GM12878 (cell line): ENCODE measurements around the gene CCR2.

Source experiments
- ATF7 ChIP-seq: fragments of 450-650 bp; IDR thresholded peaks from 2 replicates; pipeline ENCODE4 v1.6.1; 2016; ENCODE audit warnings: low read depth, mild to moderate bottlenecking
- BRCA1 ChIP-seq: IDR thresholded peaks from 2 replicates; pipeline ENCODE4 v1.6.1; 2011; ENCODE audit warnings: low read depth, low read length, improper control_type of control experiment
- EP300 ChIP-seq, 2 experiments: fragments of 150-350 bp in 1 of 2; IDR thresholded peaks; 2 replicates each; pipeline ENCODE4 v1.6.1; 2011 to 2012; ENCODE audit warnings: low read depth in 2 of 2, low read length in 2 of 2, borderline replicate concordance in 1 of 2, improper control_type of control experiment in 1 of 2, inconsistent platforms in 1 of 2; ENCODE audit not compliant: control insufficient read depth in 1 of 2
- EZH2 ChIP-seq: IDR thresholded peaks from 2 replicates; pipeline ENCODE4 v1.6.1; 2012; ENCODE audit warnings: low read depth, mild to moderate bottlenecking, control low read depth, inconsistent platforms, low read length, borderline replicate concordance; ENCODE audit not compliant: control insufficient read depth
- KAT2A ChIP-seq: conservative IDR thresholded peaks from 2 replicates; pipeline ENCODE4 v1.6.1; 2011; ENCODE audit warnings: low read depth, low read length; ENCODE audit not compliant: control insufficient read depth
- POLR2A ChIP-seq: IDR thresholded peaks from 2 replicates; pipeline ENCODE4 v1.6.1; 2011; ENCODE audit warnings: low read depth, mild to moderate bottlenecking, low read length
- SIN3A ChIP-seq: IDR thresholded peaks from 2 replicates; pipeline ENCODE4 v1.6.1; 2012; ENCODE audit warnings: low read depth, low read length, improper control_type of control experiment
- ZNF274 ChIP-seq: IDR thresholded peaks from one replicate; pipeline ENCODE4 v1.8.0; 2011; ENCODE audit not compliant: insufficient read length, insufficient read depth
- TF ChIP-seq, protein P1 (sequence below): IDR thresholded peaks from 2 replicates; pipeline ENCODE4 v1.6.1; 2012; ENCODE audit warnings: mild to moderate bottlenecking, low read depth, low read length
- TF ChIP-seq, protein P2 (sequence below), 3 experiments: IDR thresholded peaks in 2 of 3; conservative IDR thresholded peaks in 1 of 3; 2 replicates each; pipeline ENCODE4 v1.5.1; 2011; ENCODE audit warnings: low read depth in 3 of 3, low read length in 3 of 3, mild to moderate bottlenecking in 3 of 3, control low read depth in 2 of 3, moderate library complexity in 2 of 3, inconsistent platforms in 1 of 3, mixed read lengths in 1 of 3; ENCODE audit not compliant: control insufficient read depth in 2 of 3, insufficient read depth in 1 of 3; ENCODE audit errors: extremely low read depth in 1 of 3
- TF ChIP-seq, protein P3 (sequence below): fragments of 450-650 bp; IDR thresholded peaks from 2 replicates; pipeline ENCODE4 v1.6.1; 2018; ENCODE audit warnings: borderline replicate concordance, mild to moderate bottlenecking; ENCODE audit not compliant: partially characterized antibody
- TF ChIP-seq, protein P4 (sequence below): IDR thresholded peaks from 2 replicates; pipeline ENCODE4 v1.6.1; 2011; ENCODE audit warnings: low read depth, mild to moderate bottlenecking, low read length, moderate library complexity, borderline replicate concordance; ENCODE audit errors: extremely low read depth

DNA sequence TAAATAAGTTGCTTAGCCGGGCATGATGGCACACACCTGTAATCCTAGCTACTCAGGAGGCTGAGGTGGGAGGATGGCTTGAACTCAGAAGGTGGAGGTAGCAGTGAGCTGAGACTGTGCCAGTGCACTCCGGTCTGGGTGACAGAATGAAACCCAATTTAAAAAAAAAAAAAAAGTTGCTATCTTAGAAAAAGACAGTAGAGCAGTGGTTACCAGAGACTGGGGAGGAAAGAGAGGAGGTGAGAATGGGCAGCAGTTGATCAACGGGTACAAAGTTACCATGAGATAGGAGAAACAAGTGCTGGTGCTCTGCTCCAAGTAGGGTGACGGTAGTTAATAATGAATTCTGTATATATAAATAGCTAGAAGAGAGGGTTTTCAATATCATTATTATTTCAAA, 821 bp upstream of the CCR2 start:
- TF ChIP-seq, protein P1, sequence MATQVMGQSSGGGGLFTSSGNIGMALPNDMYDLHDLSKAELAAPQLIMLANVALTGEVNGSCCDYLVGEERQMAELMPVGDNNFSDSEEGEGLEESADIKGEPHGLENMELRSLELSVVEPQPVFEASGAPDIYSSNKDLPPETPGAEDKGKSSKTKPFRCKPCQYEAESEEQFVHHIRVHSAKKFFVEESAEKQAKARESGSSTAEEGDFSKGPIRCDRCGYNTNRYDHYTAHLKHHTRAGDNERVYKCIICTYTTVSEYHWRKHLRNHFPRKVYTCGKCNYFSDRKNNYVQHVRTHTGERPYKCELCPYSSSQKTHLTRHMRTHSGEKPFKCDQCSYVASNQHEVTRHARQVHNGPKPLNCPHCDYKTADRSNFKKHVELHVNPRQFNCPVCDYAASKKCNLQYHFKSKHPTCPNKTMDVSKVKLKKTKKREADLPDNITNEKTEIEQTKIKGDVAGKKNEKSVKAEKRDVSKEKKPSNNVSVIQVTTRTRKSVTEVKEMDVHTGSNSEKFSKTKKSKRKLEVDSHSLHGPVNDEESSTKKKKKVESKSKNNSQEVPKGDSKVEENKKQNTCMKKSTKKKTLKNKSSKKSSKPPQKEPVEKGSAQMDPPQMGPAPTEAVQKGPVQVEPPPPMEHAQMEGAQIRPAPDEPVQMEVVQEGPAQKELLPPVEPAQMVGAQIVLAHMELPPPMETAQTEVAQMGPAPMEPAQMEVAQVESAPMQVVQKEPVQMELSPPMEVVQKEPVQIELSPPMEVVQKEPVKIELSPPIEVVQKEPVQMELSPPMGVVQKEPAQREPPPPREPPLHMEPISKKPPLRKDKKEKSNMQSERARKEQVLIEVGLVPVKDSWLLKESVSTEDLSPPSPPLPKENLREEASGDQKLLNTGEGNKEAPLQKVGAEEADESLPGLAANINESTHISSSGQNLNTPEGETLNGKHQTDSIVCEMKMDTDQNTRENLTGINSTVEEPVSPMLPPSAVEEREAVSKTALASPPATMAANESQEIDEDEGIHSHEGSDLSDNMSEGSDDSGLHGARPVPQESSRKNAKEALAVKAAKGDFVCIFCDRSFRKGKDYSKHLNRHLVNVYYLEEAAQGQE: no peak
- TF ChIP-seq EP300 (IDR thresholded peaks at IDR 0.05; ENCODE audit: borderline replicate concordance in 1 of 2, control insufficient read depth in 1 of 2, low read depth in 2 of 2, low read length in 2 of 2) (no peak), ATF7 (no peak), EZH2 (no peak), SIN3A (no peak), KAT2A (no peak), BRCA1 (no peak), POLR2A (no peak), ZNF274 (no peak)
- TF ChIP-seq, protein P2, sequence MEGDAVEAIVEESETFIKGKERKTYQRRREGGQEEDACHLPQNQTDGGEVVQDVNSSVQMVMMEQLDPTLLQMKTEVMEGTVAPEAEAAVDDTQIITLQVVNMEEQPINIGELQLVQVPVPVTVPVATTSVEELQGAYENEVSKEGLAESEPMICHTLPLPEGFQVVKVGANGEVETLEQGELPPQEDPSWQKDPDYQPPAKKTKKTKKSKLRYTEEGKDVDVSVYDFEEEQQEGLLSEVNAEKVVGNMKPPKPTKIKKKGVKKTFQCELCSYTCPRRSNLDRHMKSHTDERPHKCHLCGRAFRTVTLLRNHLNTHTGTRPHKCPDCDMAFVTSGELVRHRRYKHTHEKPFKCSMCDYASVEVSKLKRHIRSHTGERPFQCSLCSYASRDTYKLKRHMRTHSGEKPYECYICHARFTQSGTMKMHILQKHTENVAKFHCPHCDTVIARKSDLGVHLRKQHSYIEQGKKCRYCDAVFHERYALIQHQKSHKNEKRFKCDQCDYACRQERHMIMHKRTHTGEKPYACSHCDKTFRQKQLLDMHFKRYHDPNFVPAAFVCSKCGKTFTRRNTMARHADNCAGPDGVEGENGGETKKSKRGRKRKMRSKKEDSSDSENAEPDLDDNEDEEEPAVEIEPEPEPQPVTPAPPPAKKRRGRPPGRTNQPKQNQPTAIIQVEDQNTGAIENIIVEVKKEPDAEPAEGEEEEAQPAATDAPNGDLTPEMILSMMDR (IDR thresholded peaks at IDR 0.05 in 2 of 3, conservative IDR thresholded peaks at IDR 0.05 in 1 of 3; ENCODE audit: control insufficient read depth in 2 of 3, extremely low read depth in 1 of 3, insufficient read depth in 1 of 3, low read depth in 3 of 3, low read length in 3 of 3): no peak
- TF ChIP-seq, protein P3, sequence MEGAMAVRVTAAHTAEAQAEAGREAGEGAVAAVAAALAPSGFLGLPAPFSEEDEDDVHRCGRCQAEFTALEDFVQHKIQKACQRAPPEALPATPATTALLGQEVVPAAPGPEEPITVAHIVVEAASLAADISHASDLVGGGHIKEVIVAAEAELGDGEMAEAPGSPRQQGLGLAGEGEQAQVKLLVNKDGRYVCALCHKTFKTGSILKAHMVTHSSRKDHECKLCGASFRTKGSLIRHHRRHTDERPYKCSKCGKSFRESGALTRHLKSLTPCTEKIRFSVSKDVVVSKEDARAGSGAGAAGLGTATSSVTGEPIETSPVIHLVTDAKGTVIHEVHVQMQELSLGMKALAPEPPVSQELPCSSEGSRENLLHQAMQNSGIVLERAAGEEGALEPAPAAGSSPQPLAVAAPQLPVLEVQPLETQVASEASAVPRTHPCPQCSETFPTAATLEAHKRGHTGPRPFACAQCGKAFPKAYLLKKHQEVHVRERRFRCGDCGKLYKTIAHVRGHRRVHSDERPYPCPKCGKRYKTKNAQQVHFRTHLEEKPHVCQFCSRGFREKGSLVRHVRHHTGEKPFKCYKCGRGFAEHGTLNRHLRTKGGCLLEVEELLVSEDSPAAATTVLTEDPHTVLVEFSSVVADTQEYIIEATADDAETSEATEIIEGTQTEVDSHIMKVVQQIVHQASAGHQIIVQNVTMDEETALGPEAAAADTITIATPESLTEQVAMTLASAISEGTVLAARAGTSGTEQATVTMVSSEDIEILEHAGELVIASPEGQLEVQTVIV: no peak
- TF ChIP-seq, protein P4, sequence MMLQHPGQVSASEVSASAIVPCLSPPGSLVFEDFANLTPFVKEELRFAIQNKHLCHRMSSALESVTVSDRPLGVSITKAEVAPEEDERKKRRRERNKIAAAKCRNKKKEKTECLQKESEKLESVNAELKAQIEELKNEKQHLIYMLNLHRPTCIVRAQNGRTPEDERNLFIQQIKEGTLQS: no peak
